ENCODE results near the gene MAN1A2. TPM values are rescaled to one million over a fixed set of nuclear protein-coding genes. Genes with fewer than 3 reads are reported as not detected.

The MAN1A2 gene
- total and polyA plus RNA-seq, 9 of the 15 experiments (the other 6 are each of a cell fraction or from before 2014, with no cell fraction given) = 4.2 to 38.4 (median 18.7) TPM

DNA sequence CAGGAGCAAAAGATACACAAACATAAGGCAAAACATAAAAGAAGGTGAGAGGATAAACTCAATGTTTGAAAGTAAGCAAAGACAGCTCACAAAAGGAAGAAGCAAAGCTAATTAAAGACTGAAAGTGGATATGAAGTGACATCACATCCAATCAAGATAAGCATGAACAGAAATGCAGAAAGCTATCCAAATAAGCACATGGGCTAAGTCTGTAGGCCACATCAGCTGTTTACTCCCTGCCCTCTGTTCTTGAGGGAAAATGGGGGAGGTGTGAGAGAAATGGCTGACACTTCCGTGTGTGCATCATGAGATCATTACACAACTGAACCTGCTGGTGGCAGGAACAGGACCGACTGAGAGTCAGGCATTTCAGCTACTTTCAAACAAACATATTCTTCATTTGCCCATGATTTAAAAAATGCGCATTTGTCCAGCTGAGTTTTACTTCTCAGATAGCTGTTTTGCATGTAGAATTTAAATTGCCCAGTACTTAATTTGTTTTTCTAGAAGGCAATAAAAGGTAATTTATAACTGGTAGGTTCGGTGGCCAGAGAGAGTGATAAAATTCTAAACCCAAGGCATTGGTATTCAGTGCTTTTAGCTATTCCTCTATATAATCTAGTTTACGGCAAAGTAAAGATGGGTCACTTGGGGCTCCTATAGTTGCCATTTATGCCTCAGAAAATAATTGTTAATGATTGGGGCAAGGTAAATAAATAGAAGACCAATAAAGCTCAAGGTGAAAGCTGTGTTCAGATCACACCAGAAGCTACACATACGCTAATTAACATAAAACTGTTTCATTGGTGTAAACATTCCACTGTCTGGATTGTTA, 27.2 kb upstream of the MAN1A2 start (continued):
- TF ChIP-seq PRPF4 (IDR thresholded peaks at IDR 0.05; ENCODE audit: insufficient read depth, low read depth, low read length, poor library complexity, severe bottlenecking) (no peak), EWSR1 (IDR thresholded peaks at IDR 0.05; ENCODE audit: borderline replicate concordance, low read depth, partially characterized antibody) (no peak), COPS2 (conservative IDR thresholded peaks at IDR 0.05) (no peak), KAT2B (IDR thresholded peaks at IDR 0.05; ENCODE audit: low read depth, low read length) (no peak), STAT5B (CRISPR knock-in tag; IDR thresholded peaks at IDR 0.05) (no peak), ZNF583 (CRISPR knock-in tag; IDR thresholded peaks at IDR 0.05) (no peak), SETDB1 (IDR thresholded peaks at IDR 0.05; ENCODE audit: low read length) (no peak), RFX1 (IDR thresholded peaks at IDR 0.05) (no peak), KLF10 (CRISPR knock-in tag; IDR thresholded peaks at IDR 0.05) (no peak), ZNF146 (CRISPR knock-in tag; IDR thresholded peaks at IDR 0.05; ENCODE audit: unreplicated experiment) (no peak), RBM34 (IDR thresholded peaks at IDR 0.05; ENCODE audit: borderline replicate concordance, insufficient read depth, low read length) (no peak), ZNF184 (CRISPR knock-in tag; IDR thresholded peaks at IDR 0.05) (no peak), MYNN (IDR thresholded peaks at IDR 0.05) (peak; percentile 73; the same call in 1 of the 2 replicates), MYNN (CRISPR knock-in tag; IDR thresholded peaks at IDR 0.05) (no peak), SMAD1 (IDR thresholded peaks at IDR 0.05; ENCODE audit: low read depth, low read length, partially characterized antibody) (no peak), NFYB (IDR thresholded peaks at IDR 0.05; ENCODE audit: extremely low read depth, insufficient read length) (no peak), NR0B1 (IDR thresholded peaks at IDR 0.05; ENCODE audit: partially characterized antibody) (no peak), PREB (CRISPR knock-in tag; IDR thresholded peaks at IDR 0.05) (no peak)
- TF ChIP-seq, protein P1, sequence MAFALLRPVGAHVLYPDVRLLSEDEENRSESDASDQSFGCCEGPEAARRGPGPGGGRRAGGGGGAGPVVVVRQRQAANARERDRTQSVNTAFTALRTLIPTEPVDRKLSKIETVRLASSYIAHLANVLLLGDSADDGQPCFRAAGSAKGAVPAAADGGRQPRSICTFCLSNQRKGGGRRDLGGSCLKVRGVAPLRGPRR (CRISPR knock-in tag; IDR thresholded peaks at IDR 0.05) = no peak
- TF ChIP-seq, protein P2, sequence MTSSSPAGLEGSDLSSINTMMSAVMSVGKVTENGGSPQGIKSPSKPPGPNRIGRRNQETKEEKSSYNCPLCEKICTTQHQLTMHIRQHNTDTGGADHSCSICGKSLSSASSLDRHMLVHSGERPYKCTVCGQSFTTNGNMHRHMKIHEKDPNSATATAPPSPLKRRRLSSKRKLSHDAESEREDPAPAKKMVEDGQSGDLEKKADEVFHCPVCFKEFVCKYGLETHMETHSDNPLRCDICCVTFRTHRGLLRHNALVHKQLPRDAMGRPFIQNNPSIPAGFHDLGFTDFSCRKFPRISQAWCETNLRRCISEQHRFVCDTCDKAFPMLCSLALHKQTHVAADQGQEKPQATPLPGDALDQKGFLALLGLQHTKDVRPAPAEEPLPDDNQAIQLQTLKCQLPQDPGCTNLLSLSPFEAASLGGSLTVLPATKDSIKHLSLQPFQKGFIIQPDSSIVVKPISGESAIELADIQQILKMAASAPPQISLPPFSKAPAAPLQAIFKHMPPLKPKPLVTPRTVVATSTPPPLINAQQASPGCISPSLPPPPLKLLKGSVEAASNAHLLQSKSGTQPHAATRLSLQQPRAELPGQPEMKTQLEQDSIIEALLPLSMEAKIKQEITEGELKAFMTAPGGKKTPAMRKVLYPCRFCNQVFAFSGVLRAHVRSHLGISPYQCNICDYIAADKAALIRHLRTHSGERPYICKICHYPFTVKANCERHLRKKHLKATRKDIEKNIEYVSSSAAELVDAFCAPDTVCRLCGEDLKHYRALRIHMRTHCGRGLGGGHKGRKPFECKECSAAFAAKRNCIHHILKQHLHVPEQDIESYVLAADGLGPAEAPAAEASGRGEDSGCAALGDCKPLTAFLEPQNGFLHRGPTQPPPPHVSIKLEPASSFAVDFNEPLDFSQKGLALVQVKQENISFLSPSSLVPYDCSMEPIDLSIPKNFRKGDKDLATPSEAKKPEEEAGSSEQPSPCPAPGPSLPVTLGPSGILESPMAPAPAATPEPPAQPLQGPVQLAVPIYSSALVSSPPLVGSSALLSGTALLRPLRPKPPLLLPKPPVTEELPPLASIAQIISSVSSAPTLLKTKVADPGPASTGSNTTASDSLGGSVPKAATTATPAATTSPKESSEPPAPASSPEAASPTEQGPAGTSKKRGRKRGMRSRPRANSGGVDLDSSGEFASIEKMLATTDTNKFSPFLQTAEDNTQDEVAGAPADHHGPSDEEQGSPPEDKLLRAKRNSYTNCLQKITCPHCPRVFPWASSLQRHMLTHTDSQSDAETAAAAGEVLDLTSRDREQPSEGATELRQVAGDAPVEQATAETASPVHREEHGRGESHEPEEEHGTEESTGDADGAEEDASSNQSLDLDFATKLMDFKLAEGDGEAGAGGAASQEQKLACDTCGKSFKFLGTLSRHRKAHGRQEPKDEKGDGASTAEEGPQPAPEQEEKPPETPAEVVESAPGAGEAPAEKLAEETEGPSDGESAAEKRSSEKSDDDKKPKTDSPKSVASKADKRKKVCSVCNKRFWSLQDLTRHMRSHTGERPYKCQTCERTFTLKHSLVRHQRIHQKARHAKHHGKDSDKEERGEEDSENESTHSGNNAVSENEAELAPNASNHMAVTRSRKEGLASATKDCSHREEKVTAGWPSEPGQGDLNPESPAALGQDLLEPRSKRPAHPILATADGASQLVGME (CRISPR knock-in tag; IDR thresholded peaks at IDR 0.05) = 0 out of 2 replicates have a peak, but pooled peaks have one; percentile 30

Measured in K562 (cell line).